ENCODE data around the gene MTERF2.

DNA sequence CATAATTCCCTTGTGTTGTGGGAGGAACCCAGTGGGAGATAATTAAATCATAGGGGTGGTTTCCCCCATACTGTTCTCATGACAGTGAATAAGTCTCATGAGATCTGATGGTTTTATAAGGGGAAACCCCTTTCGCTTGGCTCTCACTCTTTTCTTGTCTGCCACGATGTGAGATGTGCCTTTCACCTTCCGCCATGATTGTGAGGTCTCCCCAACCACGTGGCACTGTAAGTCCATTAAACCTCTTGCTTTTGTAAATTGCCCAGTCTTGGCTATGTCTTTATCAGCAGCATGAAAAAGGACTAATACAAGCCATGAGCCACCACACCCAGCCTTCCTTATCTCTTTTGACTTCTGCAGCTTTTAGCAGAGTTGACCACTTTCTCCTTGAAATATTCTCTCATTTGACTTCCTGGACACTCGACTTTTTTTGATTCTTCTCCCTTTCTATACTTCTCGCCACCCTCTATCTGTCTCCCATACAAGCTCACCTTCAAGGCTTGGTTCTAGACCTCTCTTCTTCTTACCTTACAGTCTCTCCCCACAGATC is 2.3 kb downstream of the MTERF2 start:
- TF ChIP-seq, protein P1, sequence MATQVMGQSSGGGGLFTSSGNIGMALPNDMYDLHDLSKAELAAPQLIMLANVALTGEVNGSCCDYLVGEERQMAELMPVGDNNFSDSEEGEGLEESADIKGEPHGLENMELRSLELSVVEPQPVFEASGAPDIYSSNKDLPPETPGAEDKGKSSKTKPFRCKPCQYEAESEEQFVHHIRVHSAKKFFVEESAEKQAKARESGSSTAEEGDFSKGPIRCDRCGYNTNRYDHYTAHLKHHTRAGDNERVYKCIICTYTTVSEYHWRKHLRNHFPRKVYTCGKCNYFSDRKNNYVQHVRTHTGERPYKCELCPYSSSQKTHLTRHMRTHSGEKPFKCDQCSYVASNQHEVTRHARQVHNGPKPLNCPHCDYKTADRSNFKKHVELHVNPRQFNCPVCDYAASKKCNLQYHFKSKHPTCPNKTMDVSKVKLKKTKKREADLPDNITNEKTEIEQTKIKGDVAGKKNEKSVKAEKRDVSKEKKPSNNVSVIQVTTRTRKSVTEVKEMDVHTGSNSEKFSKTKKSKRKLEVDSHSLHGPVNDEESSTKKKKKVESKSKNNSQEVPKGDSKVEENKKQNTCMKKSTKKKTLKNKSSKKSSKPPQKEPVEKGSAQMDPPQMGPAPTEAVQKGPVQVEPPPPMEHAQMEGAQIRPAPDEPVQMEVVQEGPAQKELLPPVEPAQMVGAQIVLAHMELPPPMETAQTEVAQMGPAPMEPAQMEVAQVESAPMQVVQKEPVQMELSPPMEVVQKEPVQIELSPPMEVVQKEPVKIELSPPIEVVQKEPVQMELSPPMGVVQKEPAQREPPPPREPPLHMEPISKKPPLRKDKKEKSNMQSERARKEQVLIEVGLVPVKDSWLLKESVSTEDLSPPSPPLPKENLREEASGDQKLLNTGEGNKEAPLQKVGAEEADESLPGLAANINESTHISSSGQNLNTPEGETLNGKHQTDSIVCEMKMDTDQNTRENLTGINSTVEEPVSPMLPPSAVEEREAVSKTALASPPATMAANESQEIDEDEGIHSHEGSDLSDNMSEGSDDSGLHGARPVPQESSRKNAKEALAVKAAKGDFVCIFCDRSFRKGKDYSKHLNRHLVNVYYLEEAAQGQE (IDR thresholded peaks at IDR 0.05; ENCODE audit: insufficient replicate concordance, low read depth), result no peak
- TF ChIP-seq, protein P2, sequence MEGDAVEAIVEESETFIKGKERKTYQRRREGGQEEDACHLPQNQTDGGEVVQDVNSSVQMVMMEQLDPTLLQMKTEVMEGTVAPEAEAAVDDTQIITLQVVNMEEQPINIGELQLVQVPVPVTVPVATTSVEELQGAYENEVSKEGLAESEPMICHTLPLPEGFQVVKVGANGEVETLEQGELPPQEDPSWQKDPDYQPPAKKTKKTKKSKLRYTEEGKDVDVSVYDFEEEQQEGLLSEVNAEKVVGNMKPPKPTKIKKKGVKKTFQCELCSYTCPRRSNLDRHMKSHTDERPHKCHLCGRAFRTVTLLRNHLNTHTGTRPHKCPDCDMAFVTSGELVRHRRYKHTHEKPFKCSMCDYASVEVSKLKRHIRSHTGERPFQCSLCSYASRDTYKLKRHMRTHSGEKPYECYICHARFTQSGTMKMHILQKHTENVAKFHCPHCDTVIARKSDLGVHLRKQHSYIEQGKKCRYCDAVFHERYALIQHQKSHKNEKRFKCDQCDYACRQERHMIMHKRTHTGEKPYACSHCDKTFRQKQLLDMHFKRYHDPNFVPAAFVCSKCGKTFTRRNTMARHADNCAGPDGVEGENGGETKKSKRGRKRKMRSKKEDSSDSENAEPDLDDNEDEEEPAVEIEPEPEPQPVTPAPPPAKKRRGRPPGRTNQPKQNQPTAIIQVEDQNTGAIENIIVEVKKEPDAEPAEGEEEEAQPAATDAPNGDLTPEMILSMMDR (IDR thresholded peaks at IDR 0.05; ENCODE audit: insufficient read depth, low read length), result no peak
- TF ChIP-seq SPI1 (IDR thresholded peaks at IDR 0.05; ENCODE audit: borderline replicate concordance, low read depth), result no peak
